ENCODE measurements around the gene GBGT1.

- TF ChIP-seq, protein P1, sequence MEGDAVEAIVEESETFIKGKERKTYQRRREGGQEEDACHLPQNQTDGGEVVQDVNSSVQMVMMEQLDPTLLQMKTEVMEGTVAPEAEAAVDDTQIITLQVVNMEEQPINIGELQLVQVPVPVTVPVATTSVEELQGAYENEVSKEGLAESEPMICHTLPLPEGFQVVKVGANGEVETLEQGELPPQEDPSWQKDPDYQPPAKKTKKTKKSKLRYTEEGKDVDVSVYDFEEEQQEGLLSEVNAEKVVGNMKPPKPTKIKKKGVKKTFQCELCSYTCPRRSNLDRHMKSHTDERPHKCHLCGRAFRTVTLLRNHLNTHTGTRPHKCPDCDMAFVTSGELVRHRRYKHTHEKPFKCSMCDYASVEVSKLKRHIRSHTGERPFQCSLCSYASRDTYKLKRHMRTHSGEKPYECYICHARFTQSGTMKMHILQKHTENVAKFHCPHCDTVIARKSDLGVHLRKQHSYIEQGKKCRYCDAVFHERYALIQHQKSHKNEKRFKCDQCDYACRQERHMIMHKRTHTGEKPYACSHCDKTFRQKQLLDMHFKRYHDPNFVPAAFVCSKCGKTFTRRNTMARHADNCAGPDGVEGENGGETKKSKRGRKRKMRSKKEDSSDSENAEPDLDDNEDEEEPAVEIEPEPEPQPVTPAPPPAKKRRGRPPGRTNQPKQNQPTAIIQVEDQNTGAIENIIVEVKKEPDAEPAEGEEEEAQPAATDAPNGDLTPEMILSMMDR (IDR thresholded peaks at IDR 0.05 in 8 of 11, conservative IDR thresholded peaks at IDR 0.05 in 3 of 11) = no peak
- TF ChIP-seq POLR2A (IDR thresholded peaks at IDR 0.05) = no peak
Measured at GRCh38 chr9:133151041-133151440, 12.7 kb downstream of the GBGT1 start.

All from spleen (tissue), 7 donors.